Ovary (tissue), 1 donor: Measurements from ENCODE around the gene CENATAC.

Experiments
- EP300 ChIP-seq: sonication (generic); formaldehyde crosslinking; IDR thresholded peaks from one replicate; pipeline ENCODE4 v1.6.1; 2017; ENCODE audit warnings: antibody characterized with exemption
- POLR2A ChIP-seq: fragments of 450-650 bp; IDR thresholded peaks from one replicate; pipeline ENCODE4 v1.6.1; 2017; ENCODE audit warnings: antibody characterized with exemption, mild to moderate bottlenecking, moderate library complexity

- TF ChIP-seq POLR2A (no peak), EP300 (no peak)
These were observed 36.3 kb upstream of the CENATAC start for GRCh38 chr11:118961591-118961990.
